Stimulated activated CD4-positive, alpha-beta T cell treated with anti-CD3 and anti-CD28 coated beads, TNF-alpha, amount 100 ng/mL, for 4 hours (primary cell): ENCODE results near the gene TNFRSF8.

ENCODE experiments used
- DNase-seq, 3 experiments: peaks; one replicate each; pipeline ENCODE4 v3.0.0-alpha.2; 2020; ENCODE audit warnings: low read depth in 3 of 3

TNFRSF8 gene

DNA sequence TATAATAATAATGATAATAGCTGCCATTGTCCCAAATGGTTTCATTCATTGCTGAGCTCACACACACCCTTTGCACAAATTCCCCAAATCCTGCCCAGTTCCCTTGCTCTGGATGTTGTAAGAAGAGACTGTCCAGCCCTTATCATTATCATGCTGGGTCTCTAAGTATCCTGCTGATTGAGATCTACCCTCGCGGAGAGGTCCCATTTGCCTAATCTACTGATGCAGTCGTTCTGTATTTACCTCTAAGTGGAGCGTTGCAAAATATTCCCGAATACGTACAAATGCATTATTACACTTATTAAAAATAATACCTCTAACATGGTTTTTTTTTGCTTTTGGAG, 51.2 kb downstream of the TNFRSF8 start:
- DNase-seq, result no peak

DNA sequence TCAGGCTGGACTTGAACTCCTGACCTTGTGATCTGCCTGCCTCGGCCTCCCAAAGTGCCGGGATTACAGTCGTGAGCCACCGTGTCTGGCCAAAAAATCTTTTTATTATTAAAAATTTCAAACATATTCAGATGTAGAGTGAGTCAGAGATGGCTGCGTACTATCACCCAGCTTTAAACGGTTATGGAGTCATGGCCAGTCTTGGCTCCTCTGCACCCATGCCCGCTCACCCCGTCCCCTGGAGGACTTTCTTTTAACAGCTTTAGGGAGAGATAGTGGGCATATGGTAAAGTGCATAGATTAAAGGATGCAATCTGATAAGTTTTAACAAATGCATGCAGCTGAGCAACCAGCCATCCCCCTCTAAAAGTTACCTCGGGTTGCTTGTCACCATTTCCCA, 51.8 kb downstream of the TNFRSF8 start:
- DNase-seq, result no peak

DNA sequence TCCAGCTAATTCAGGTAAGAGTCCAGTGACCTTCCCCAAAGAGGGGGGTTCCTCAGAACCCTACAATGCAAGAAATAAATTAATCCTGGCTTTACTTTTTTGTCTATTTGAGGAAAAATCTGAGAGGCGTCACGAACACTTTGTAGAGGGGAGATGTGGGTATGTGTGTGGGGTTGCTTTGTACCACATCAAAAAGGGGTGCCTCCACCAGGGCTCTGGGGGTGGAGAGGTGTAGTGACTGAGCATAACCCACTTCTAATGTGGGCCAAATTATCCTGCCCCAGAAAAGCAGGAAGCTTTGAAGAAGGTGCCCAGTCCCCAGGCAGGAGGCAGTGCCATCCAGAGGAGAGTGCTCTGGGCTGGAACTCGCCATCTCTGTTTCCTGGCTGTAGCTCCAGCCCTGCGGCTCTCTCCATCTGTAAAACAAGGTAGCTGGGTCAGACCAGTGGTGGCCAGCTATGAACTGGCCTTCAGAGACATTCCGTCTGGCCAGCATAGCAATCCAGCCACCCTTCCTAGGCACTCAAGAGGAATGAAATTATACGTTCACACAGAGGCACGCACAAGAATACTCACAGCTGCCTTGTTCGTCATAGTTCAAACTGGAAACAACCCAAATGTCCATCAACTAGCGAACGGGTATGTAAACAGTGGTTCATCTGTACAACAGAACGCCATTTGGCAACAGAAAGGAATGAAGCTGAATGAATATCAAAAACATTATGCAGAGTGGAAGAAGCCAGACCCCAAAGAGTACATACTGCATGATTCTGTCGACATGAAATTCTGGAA, 58.3 kb downstream of the TNFRSF8 start:
- peak in 1 of 3 experiments; percentile 27 for DNase-seq

DNA sequence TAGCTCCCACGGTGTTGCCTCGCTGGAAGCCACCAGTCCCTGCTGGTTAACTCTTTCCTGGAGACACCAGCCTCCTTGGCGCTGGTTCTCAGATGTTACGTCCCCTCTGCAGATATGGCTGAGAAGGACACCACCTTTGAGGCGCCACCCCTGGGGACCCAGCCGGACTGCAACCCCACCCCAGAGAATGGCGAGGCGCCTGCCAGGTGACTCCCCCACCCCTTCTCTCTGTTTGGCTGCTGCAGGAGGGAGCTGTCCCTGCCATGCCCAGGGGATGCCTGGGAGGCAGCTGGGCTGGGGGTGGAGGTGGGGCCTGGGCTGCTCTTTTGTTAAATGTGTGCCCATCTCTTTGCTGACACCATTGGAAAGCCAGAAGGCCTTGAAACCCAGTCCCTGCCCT, 60.1 kb downstream of the TNFRSF8 start:
- no peak for DNase-seq

DNA sequence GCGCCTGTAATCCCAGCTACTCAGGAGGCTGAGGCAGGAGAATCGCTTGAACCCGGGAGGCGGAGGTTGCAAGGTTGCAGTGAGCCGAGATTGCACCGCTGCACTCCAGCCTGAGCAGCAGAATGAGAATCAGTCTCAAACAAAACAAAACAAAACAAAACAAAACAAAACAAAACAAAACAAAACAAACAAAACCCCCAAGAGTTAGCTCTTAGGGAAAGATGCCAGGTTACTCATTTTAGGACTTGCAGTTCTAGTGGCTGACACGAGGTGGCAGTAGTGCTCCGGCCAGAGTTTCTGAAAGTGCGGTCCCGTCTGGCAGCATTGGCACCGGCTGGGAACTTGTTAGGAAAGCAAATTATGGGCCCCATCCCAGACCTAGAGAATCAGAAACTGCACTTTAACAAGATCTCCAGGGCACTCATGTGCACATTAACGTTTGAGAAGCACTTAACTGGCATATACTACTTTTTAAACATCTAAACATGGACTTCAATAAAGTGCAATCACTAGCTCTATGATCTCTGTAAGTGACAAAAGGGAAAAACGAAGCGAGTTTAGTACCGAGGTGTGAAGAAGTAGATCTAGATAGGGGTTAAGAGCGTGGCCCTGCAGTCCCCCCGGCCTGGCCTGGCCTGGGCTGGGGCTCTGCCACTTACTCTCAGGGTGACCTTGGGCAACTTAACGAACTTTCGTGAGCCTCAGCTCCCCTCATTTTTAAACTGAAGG, 61.8 kb downstream of the TNFRSF8 start:
- DNase-seq, result peak; percentile 57 to 69 (median 64)

DNA sequence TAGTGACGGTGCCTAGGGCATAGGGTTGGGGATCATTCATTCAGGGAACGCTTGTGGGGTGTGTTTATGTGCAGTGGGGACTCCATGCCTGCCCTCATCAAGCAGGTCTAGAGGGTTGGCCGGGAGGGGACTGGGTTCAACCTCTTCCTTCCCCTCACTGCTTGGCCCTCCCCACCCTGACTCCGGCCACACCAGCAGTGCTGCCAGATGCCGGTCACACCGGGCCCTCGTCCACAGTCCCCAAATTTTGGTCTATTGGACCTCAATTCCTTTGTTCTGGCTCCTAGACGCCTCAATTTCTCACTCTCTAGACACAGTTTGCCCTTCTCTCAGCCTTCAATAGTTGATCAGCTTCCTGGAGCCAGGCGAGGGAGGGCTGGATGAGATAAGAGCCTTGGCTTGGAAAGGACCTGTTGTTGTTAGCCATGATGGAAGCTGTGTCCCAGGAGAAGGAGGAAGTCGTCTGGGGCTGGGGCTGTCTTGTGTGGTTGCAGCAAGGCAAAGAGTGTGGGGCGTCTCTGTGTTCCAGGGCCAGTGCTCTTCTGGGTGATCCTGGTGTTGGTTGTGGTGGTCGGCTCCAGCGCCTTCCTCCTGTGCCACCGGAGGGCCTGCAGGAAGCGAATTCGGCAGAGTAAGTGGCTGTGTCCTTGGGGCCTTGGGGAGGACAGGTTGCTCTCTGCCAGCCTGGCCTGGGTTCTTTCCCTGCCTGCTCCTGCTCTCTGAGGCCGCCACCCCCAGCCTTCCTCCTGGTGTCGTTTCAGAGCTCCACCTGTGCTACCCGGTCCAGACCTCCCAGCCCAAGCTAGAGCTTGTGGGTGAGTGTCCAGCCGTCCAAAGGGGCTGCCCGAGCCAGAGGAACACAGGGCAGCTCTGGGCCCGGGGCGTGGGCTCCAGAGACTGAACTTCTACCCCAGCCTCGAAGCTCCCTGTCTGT, 62.6 kb downstream of the TNFRSF8 start:
- DNase-seq, result no peak

DNA sequence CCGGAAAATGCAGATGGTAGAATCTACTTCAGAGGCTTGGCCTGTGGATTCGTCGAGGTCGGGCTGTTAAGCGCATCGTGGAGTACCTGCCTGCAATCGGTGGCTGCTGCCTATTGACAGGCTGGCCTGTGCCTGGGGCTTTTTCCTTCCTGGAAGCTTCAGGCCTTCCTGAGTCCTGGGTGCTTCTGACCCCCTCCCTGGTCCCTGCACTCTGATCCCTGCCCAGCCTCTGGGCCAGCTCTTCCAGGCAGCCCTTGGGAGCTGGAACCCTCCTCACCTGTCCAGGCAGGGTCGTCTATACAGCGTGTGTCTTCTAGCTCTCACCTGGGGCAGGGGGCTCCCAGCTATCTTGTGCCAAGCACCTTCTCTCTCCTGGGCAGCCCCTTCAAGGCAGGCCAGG, 63.7 kb downstream of the TNFRSF8 start:
- no peak for DNase-seq

DNA sequence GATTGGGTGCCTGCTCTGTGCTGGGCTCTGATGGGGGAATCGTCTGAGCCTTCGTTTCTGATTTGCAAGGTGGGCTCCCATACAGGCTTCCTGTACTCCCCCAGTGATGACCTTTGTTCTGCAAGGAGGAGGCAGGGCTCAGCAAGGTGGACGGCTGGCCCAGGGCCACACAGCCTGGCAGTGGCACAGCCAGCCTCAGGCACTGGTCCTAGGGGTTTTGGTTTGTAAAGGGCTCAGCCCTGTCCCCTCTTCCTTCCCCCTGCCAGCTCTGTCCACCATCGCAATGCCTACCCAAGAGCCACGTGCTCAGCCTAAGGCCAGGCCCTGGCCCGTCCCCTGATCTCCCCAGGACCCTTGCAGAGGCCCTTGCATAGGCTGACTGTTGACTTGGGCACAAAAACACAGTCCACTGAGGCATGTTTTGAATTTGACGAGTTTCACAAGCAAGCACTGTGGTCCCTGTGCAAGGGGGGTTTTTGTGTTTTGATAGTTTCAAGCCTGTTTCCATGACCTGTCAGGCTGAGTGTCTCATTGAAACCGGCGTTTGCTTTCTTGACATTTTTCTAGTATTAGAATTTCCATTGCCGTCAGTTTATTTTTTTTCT, 64.2 kb downstream of the TNFRSF8 start:
- no peak for DNase-seq

DNA sequence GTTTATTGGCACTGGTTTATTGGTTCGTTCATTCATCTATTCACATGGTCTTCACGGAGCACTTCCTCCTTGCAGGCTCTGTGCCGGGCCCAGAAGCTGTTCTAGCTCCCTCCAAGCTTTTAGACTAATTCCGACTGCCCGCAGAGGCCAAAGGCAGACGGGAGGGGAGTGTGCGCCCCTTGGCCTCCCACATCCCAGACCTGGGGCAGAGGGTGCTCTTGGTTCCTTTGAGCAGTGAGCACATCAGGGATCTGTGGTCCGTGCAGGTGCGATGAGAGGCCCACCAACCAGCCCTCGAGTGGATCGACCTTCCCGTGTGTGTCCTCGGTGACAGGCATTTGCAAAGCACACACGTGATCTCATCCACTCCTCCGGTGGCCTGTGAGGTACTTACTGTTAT, 65.0 kb downstream of the TNFRSF8 start:
- no peak for DNase-seq

DNA sequence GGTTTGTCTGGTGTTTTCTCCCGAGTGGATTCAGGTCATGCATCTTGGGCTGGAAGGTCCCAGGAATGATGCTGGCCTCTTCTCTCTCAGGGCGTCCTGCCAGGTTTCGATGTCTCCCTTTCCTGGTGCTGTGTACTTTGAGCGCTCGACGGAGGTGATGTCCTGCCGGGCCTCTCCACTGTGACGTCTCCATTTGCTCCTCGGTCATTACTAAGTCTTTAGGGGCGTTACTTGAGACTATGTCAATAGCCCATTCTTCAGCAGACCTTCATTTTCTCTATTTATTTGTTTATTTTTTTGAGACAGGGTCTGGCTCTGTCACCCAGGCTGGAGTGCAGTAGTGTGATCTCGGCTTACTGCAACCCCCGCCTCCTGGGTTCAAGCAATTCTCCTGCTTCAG, 66.5 kb downstream of the TNFRSF8 start:
- DNase-seq, result no peak

DNA sequence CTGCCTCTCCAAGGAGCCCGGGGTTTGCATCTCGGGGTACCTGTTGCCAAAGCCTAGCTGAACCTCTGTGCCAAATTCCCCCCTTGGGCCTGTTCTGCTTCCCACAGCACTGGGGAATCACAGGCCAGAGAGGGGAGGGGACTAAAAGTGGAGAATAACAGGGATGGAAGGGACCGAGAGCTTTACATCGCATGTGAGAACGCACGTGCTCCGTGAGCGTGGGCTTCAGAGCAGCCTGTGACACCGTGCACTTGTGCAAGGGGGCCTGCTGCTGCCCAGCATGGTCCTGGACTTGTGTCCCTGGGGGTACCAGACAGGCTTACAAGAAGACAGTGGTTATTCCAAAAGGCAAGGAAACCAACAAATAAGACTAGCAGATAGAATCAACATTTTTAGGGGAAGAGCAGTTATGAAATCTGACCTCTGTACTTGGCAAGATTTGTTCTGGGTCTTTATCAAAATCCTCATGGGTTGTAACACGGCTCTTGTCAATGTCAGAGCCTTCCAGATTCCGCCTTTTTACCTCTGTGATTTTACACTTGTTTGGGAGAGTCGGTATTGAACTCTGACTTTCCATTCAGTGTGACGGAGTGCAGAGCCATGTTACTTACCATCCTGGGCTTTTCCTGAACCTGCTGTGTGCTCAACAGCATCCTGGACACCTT, 67.5 kb downstream of the TNFRSF8 start:
- no peak for DNase-seq

DNA sequence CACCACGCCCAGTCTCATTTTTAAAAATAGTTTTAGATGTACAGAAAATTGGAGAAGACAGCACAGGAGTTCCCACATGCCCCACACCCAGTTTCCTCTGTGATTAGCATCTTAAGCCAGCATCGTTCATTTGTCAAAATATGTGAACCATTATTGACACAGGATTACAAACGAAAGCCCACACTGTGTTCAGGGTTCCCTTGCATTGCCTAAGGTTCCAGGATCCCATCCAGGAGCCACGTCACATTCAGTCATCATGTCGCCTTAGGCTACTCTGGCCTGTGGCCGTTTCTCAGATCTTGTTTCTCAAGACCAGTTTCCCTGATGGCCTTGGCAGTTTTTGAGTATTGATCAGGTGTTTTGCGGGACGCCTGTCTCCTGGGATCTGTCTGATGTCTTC, 69.0 kb downstream of the TNFRSF8 start:
- DNase-seq, result no peak

DNA sequence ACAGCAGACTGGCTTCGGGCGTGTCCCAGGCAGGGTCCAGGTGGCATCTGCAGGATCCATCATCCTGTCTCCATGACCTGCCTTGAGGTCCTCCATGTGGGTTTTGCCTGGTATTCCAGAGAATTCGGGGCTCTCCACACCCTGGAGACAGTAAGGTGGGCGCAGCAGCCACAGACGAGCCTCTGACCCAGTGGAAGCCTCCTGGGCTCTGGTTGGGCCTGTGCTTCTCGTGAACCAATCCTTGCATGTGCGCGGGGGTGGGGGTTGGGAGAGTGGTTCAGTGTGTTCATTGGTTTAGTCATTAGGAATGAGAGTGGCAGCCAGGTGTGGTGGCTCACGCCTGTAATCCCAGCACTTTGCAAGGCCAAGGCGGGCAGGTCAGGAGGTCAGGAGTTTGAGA, 71.6 kb downstream of the TNFRSF8 start:
- DNase-seq, result no peak

DNA sequence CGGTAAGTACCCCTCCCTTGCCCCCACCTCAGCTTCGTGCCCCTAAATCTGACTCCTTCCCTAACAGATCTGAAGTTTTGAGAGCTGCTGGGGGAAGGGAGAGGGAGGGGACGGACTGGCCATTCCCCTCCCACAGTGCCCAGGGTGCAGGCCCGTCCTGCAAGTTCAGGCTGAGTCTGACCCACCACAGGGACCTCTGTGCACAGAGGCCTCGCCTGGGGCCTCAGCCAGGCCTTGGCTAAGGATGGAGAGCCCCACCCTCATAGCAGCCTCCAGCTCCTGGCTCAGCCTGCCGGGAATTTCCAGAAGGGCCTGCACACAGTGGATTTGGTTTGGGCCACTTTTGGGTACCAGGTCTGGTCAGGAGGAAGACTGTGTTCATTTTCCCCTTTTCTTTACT, 72.5 kb downstream of the TNFRSF8 start:
- DNase-seq, result no peak

DNA sequence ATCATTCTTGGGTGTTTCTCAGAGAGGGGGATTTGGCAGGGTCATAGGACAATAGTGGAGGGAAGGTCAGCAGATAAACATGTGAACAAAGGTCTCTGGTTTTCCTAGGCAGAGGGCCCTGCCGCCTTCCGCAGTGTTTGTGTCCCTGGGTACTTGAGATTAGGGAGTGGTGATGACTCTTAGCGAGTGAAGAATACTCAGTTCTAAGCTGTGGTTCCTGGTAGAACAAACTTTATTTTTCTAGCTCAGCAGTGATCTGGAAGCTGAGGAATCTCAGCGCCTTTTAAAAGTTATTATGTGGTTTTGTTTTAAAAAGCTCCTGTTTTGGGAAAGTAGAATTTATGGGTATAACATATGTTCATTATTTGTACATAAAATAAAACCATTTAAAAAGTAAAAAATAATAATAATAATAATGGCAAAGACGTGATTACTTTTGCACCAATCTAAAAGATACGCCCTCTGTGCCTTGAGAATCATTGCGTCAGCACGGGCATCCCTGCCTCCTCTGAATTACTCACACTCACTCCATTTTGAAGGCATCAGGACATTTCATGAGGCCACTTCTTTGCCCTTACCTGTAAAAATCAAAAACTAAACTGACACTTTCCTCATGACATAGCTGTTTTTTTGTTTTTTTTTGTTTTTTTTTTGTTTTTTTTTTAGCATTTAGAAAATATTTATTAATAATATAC, 74.0 kb downstream of the TNFRSF8 start:
- DNase-seq, result no peak

DNA sequence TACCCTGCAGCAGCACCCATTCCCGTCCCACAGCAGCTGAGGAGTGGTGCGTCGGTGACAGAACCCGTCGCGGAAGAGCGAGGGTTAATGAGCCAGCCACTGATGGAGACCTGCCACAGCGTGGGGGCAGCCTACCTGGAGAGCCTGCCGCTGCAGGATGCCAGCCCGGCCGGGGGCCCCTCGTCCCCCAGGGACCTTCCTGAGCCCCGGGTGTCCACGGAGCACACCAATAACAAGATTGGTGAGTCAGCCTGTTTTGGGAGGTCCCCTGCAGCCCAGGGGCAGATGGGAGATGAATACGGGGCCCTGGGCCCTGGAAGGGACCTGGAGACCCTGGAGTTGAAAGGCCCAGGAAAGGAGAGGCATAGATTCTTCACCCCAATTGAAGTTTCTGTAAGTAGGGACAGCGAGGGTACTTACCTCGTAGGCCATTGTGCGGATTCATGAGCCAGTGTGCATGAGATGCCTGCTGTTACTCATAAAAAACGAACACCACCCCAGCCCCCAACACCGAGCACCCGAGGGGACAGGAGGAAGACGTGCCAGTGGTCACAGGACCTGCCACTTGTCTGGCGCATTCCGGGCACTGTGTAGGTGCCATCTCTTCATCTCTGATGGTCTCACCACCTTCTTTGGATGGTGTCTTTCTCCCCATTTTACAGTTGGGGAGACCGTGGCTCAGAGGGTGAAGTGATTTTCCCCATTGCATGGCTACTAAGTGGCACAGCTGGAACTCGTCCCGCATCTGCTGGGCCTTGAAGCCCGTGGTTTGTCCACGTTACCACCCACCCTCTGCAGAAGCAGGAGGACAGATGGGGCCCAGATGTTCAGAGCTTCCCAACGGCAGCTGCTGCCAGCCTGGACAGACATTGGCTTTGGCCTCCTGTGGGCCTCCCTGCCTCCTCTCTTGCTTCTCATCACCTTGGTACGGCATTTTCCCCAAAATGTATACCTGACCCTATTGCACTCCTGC, 75.4 kb downstream of the TNFRSF8 start:
- DNase-seq, result no peak

DNA sequence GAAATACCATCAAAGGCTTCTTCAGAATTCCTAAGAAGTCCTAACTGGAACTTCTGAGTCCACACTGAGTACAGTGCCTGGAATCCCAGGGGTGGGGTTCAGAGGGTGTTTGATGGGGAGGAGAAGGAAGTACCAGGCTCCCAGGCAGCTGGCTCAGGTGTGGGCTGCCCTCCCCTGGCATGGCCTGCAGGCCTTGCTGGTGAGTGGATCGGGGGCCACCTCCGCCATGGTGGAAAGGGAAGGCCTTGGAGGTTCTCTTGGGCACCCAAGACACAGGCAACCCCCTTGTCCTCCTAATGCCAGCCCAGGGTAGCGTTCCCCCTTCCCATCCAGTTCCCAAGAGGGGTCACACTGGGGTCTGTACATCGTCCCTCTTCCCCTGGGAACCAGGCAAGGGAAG, 76.9 kb downstream of the TNFRSF8 start:
- DNase-seq, result no peak

DNA sequence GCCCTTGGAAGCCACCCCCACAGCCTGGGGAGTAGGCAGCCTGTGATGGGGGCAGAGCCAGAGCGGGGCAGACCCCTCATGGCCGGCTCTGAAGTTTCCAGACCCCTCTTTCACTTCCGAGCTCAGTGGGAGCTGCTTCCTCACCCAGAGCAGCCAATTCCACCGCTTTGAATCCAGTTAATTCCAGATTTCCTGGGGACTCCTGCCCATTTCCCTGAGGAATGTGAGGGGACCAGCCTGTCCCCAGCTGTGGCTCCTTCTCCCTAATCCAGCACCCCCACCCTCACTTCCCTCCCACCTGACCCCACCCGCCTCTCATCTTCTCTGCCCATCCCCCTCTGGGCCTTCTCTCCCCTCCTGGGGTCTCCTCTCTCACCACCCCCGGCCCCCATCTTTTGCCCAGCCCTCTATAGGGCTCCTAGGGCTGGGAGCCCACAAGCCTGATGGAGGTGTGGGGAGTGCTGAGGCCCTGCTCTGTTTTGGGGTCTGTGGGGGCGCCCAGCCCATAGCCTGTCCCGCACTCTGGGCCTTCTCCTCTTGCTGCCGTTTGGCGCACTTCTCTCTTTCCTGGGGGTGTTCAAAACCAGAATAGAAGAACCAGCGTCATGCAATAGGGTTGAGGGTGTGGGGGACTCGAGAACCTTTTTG, 77.5 kb downstream of the TNFRSF8 start:
- DNase-seq, result no peak
